ENCODE measurements around the gene UEVLD. TPM values are rescaled to one million over a fixed set of nuclear protein-coding genes. Genes with fewer than 3 reads are reported as not detected.
A peak's percentile ranks its signal among the peaks of the same experiment; 100 is the strongest.

Gene UEVLD
- total and polyA plus RNA-seq, 2 experiments from 2014 or later, result 20.9 to 42.0 TPM

DNA sequence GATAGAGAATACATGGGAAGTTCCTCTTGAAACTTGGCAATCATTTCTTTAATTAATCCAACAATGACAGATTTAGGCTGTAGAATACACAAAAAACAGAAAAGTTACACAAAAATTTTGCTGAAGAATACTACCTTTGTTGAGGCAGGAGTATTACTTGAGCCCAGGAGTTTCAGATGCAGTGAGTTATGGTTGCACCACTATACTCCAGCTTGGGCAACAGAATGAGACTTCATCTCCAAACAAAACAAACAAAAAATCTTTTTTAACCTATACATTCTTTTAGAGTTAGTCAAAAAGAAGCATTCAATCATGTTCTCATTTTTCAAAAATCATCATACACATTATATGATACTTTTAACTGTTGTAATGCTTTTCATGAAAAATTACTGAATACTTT, 22.1 kb downstream of the UEVLD start:
- in situ Hi-C loops (cut with MboI), result no loop called here
- Histone ChIP-seq H3K9me3 (ENCODE audit: low read depth) (no peaks in the 10 kb centered on the region), H3K36me3 (ENCODE audit: low read depth) (peaks cover 21% of the 10 kb centered on the region), H3K79me2 (ENCODE audit: insufficient read depth) (no peaks in the 10 kb centered on the region), H3K9me2 (ENCODE audit: insufficient read depth) (no peaks in the 10 kb centered on the region), H3K9ac (0 out of 2 replicates have a peak overlapping the region, but pooled peaks have one; percentile 21), H3K4me2 (ENCODE audit: unreplicated experiment) (no peak overlapping the region), H4K20me1 (ENCODE audit: insufficient read depth) (no peaks in the 10 kb centered on the region), H3K27ac (peak overlapping the region; percentile 52), H3K4me1 (ENCODE audit: insufficient read depth) (peaks cover 16% of the 10 kb centered on the region), H2AFZ (no peak overlapping the region), H3K27me3 (replicated peaks; ENCODE audit: insufficient read depth) (no peaks in the 10 kb centered on the region), H3K4me3 (no peak overlapping the region), H3F3A (ENCODE audit: insufficient read depth) (peaks cover 21% of the 10 kb centered on the region)
- DNase-seq, result no peak
- TF ChIP-seq EZH2phosphoT487 (IDR thresholded peaks at IDR 0.05; ENCODE audit: insufficient read depth, low read depth) (no peak), EZH2 (IDR thresholded peaks at IDR 0.05; ENCODE audit: insufficient read depth, poor library complexity, severe bottlenecking) (no peak)

DNA sequence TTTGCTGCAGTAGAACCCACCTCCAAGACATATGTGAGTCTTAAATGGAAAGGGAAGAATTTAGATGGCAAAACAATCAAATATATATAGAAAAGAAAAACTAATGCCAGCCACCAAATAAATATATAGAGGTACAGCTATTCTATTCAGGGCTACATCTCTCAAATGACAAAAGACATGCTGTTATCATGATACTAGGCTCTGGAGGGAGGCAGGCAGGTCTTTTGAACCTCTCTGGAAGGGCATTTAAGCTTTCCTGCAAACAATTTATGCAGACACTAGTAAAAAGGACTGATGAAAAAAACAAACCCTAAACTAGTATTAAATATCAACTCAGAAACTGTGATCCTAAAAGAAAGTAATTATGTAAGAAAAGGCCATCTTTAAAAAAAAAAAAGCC, 24.4 kb downstream of the UEVLD start:
- no peak for TF ChIP-seq EZH2phosphoT487 (IDR thresholded peaks at IDR 0.05; ENCODE audit: insufficient read depth, low read depth)
- TF ChIP-seq EZH2 (IDR thresholded peaks at IDR 0.05; ENCODE audit: insufficient read depth, poor library complexity, severe bottlenecking), result no peak
- H3K9ac ChIP-seq, result no peak overlapping the region
- H3K27me3 ChIP-seq (replicated peaks; ENCODE audit: insufficient read depth), result no peaks in the 10 kb centered on the region
- H2AFZ ChIP-seq, result no peak overlapping the region
- H4K20me1 ChIP-seq (ENCODE audit: insufficient read depth), result no peaks in the 10 kb centered on the region
- H3K36me3 ChIP-seq (ENCODE audit: low read depth), result peaks cover 15% of the 10 kb centered on the region
- peaks cover 16% of the 10 kb centered on the region for H3K4me1 ChIP-seq (ENCODE audit: insufficient read depth)
- H3K27ac ChIP-seq, result no peak overlapping the region
- H3F3A ChIP-seq (ENCODE audit: insufficient read depth), result peaks cover 21% of the 10 kb centered on the region
- no peaks in the 10 kb centered on the region for H3K9me3 ChIP-seq (ENCODE audit: low read depth)
- no peak overlapping the region for H3K4me2 ChIP-seq (ENCODE audit: unreplicated experiment)
- no peaks in the 10 kb centered on the region for H3K9me2 ChIP-seq (ENCODE audit: insufficient read depth)
- in situ Hi-C loops (cut with MboI), result no loop called here
- no peaks in the 10 kb centered on the region for H3K79me2 ChIP-seq (ENCODE audit: insufficient read depth)
- no peak overlapping the region for H3K4me3 ChIP-seq
- DNase-seq, result no peak

DNA sequence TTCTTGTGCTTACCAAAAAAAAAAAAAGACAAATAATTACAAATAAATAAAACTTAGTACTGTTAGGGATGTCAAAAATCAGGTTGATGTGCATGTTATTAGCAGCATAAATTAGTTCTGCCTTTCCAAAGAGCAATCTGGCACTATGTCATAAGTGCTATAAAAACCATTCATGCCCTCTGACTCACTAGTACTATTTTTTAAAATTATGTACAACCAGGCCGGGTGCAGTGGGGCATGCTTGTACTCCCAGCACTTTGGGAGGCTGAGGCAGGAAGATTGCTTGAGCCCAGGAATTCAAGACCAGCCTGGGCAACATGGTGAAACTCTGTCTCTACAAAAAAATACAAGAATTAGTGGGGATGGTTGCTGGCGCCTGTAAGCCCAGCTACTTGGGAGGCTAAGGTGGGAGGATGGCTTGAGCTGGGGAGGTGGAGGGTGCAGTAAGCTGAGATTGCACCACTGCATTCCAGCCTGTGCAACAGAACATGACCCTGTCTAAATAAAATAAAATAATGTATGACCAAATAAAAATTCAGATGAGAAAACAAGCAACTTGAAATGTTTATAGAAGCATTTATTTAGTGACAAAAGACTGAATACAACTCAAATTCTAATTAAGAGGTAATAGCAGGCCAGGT, 25.3 kb downstream of the UEVLD start:
- no peak overlapping the region for H3K4me2 ChIP-seq (ENCODE audit: unreplicated experiment)
- in situ Hi-C loops (cut with MboI), result no loop called here
- no peaks in the 10 kb centered on the region for H3K9me2 ChIP-seq (ENCODE audit: insufficient read depth)
- 89 to 91% methylated on average over 2 of the region's 2 CpGs for WGBS, 2 experiments (ENCODE audit: low coverage in 1 of 2, low lambda C conversion rate in 2 of 2, missing lambda C conversion rate in 2 of 2)
- no peaks in the 10 kb centered on the region for H4K20me1 ChIP-seq (ENCODE audit: insufficient read depth)
- H3K36me3 ChIP-seq (ENCODE audit: low read depth), result peaks cover 15% of the 10 kb centered on the region
- no peak overlapping the region for H3K27ac ChIP-seq
- no peaks in the 10 kb centered on the region for H3K79me2 ChIP-seq (ENCODE audit: insufficient read depth)
- H2AFZ ChIP-seq, result no peak overlapping the region
- peaks cover 16% of the 10 kb centered on the region for H3K4me1 ChIP-seq (ENCODE audit: insufficient read depth)
- no peak overlapping the region for H3K9ac ChIP-seq
- H3K9me3 ChIP-seq (ENCODE audit: low read depth), result no peaks in the 10 kb centered on the region
- DNase-seq, result peak; percentile 41
- no peak for TF ChIP-seq EZH2phosphoT487 (IDR thresholded peaks at IDR 0.05; ENCODE audit: insufficient read depth, low read depth)
- no peak for TF ChIP-seq EZH2 (IDR thresholded peaks at IDR 0.05; ENCODE audit: insufficient read depth, poor library complexity, severe bottlenecking)
- no peaks in the 10 kb centered on the region for H3K27me3 ChIP-seq (replicated peaks; ENCODE audit: insufficient read depth)
- H3K4me3 ChIP-seq, result no peak overlapping the region
- peaks cover 19% of the 10 kb centered on the region for H3F3A ChIP-seq (ENCODE audit: insufficient read depth)

DNA sequence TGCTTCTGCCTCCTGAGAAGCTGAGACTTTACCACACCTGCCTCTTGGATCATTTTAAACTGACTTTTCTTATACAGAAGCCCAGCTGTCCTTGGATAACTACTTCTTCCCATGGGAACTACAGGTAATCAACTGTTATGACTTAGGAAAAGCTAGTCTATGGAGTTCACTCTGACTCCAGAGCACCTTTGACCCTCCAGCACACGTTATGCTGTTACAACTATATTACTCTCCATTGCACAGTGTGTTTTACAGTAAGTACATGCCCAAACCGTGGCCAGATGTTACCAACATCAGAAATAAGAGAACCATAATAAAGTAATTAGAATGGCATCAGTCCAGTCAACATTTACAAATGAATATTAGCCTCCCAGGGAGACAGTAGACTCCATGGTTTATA, 40.5 kb downstream of the UEVLD start:
- WGBS, 2 experiments (ENCODE audit: low coverage in 1 of 2, low lambda C conversion rate in 2 of 2, missing lambda C conversion rate in 2 of 2), result 52 to 59% methylated on average over 2 of the region's 2 CpGs
- DNase-seq, result no peak
- H3K36me3 ChIP-seq (ENCODE audit: low read depth), result peaks cover 19% of the 10 kb centered on the region
- H3K9ac ChIP-seq, result no peak overlapping the region
- no peaks in the 10 kb centered on the region for H3K9me3 ChIP-seq (ENCODE audit: low read depth)
- H3K4me1 ChIP-seq (ENCODE audit: insufficient read depth), result no peaks in the 10 kb centered on the region; the same call in 1 of the 2 replicates
- H3K4me3 ChIP-seq, result no peak overlapping the region
- no peaks in the 10 kb centered on the region for H3K79me2 ChIP-seq (ENCODE audit: insufficient read depth)
- no peaks in the 10 kb centered on the region for H4K20me1 ChIP-seq (ENCODE audit: insufficient read depth)
- H3K27ac ChIP-seq, result no peak overlapping the region
- H3K27me3 ChIP-seq (replicated peaks; ENCODE audit: insufficient read depth), result no peaks in the 10 kb centered on the region
- H2AFZ ChIP-seq, result no peak overlapping the region
- H3K4me2 ChIP-seq (ENCODE audit: unreplicated experiment), result no peak overlapping the region
- TF ChIP-seq EZH2 (IDR thresholded peaks at IDR 0.05; ENCODE audit: insufficient read depth, poor library complexity, severe bottlenecking) (no peak), EZH2phosphoT487 (IDR thresholded peaks at IDR 0.05; ENCODE audit: insufficient read depth, low read depth) (no peak)
- in situ Hi-C loops (cut with MboI), result no loop called here
- H3K9me2 ChIP-seq (ENCODE audit: insufficient read depth), result no peaks in the 10 kb centered on the region
- H3F3A ChIP-seq (ENCODE audit: insufficient read depth), result no peaks in the 10 kb centered on the region
